Measurements from ENCODE around the gene CD58. TPM values are rescaled to one million over a fixed set of nuclear protein-coding genes. Genes with fewer than 3 reads are reported as not detected.

The CD58 gene
- total RNA-seq, 4 donors from 2014 or later, result 22.3 to 79.7 (median 24.4) TPM

- TF ChIP-seq POLR2A (IDR thresholded peaks at IDR 0.05) (no peak), CTCF (IDR thresholded peaks at IDR 0.05) (no peak)
- intact Hi-C loops (cut with DNase I; ENCODE audit: low total_unique reads), result no loop called here
Observed at GRCh38 chr1:116490588-116490987, 80.2 kb downstream of the CD58 start.

GRCh38 chr1:116489231-116489697 is 81.6 kb downstream of the CD58 start:
- Histone ChIP-seq H3K4me1 (no peaks in the 10 kb centered on the region), H3K27ac (no peak overlapping the region), H3K36me3 (no peaks in the 10 kb centered on the region), H3K4me3 (no peak overlapping the region), H3K9me3 (no peaks in the 10 kb centered on the region), H3K27me3 (no peaks in the 10 kb centered on the region)
- intact Hi-C loops (cut with DNase I; ENCODE audit: low total_unique reads), result loop anchor here (10.0 kb wide), 1 partner anchor 124 kb away; no protein-coding TSS in a partner anchor
- DNase-seq, result no peak
- no peak for TF ChIP-seq CTCF (IDR thresholded peaks at IDR 0.05)
- TF ChIP-seq POLR2A (IDR thresholded peaks at IDR 0.05), result no peak

More at GRCh38 chr1:116490588-116490987, 80.2 kb downstream of the CD58 start:
- H3K36me3 ChIP-seq, result no peaks in the 10 kb centered on the region
- no peaks in the 10 kb centered on the region for H3K4me1 ChIP-seq
- H3K9me3 ChIP-seq, result no peaks in the 10 kb centered on the region
- DNase-seq, result no peak
- H3K27me3 ChIP-seq, result no peaks in the 10 kb centered on the region
- H3K4me3 ChIP-seq, result no peak overlapping the region
- no peak overlapping the region for H3K27ac ChIP-seq

- intact Hi-C loops (cut with DNase I; ENCODE audit: low total_unique reads), result loop anchor here (10.0 kb wide), 1 partner anchor 123 kb away; no protein-coding TSS in a partner anchor
- Histone ChIP-seq H3K27ac (no peak overlapping the region), H3K4me3 (no peak overlapping the region), H3K9me3 (no peaks in the 10 kb centered on the region), H3K27me3 (no peaks in the 10 kb centered on the region), H3K36me3 (no peaks in the 10 kb centered on the region), H3K4me1 (no peaks in the 10 kb centered on the region)
- TF ChIP-seq POLR2A (IDR thresholded peaks at IDR 0.05) (no peak), CTCF (IDR thresholded peaks at IDR 0.05) (no peak)
- no peak for DNase-seq
Observed at GRCh38 chr1:116488071-116488470, 82.8 kb downstream of the CD58 start.

GRCh38 chr1:116487583-116487982 is 83.2 kb downstream of the CD58 start:
- no peak for TF ChIP-seq CTCF (IDR thresholded peaks at IDR 0.05)
- TF ChIP-seq POLR2A (IDR thresholded peaks at IDR 0.05), result no peak
- DNase-seq, result no peak
- Histone ChIP-seq H3K36me3 (no peaks in the 10 kb centered on the region), H3K4me3 (no peak overlapping the region), H3K4me1 (no peaks in the 10 kb centered on the region), H3K27ac (no peak overlapping the region), H3K9me3 (no peaks in the 10 kb centered on the region), H3K27me3 (no peaks in the 10 kb centered on the region)
- intact Hi-C loops (cut with DNase I; ENCODE audit: low total_unique reads), result loop anchor here (10.0 kb wide), 1 partner anchor 123 kb away; no protein-coding TSS in a partner anchor

- Histone ChIP-seq H3K27ac (no peak overlapping the region), H3K36me3 (no peaks in the 10 kb centered on the region), H3K27me3 (no peaks in the 10 kb centered on the region), H3K4me3 (no peak overlapping the region), H3K4me1 (no peaks in the 10 kb centered on the region), H3K9me3 (no peaks in the 10 kb centered on the region)
- TF ChIP-seq POLR2A (IDR thresholded peaks at IDR 0.05), result no peak
- TF ChIP-seq CTCF (IDR thresholded peaks at IDR 0.05), result no peak
- intact Hi-C loops (cut with DNase I; ENCODE audit: low total_unique reads), result loop anchor here (10.0 kb wide), 1 partner anchor 122 kb away; no protein-coding TSS in a partner anchor
- DNase-seq, result no peak
Observed at GRCh38 chr1:116487031-116487430, 83.8 kb downstream of the CD58 start.
